ENCODE results near the gene JUN. TPM values are rescaled to one million over a fixed set of nuclear protein-coding genes. Genes with fewer than 3 reads are reported as not detected.
A peak's percentile ranks its signal among the peaks of the same experiment; 100 is the strongest.

JUN gene
- total and polyA plus RNA-seq, 7 donors, result 40.1 to 213 (median 137) TPM

DNA sequence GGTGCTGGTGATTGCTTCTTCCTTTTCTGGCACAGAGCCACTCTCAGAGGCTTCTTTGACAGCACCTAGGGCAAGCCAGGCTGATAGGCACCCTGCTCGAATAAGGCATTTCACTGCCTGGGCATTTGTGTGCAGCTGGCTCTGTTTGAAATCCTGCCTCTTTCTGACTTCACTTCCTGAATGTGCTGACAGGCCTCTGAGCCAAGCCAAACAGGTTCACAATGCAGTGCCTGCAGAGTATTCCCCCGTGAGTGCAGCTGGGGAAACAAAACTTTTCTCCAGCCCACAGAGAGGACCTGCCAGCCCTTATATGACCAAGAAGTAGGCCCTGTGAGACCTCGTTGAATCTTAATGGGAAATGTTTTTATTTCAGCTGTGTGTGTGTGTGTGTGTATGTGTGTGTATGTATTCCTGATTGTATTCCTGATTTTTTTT is 10.4 kb downstream of the JUN start:
- peak overlapping the region; percentile 79 for H3K27ac ChIP-seq
- ATAC-seq, result peak; percentile 71 to 87 (median 79)
- peak; percentile 33 to 71 for DNase-seq
- H3K4me3 ChIP-seq, result no peak overlapping the region
- no peaks in the 10 kb centered on the region for H3K9me3 ChIP-seq
- H3K4me1 ChIP-seq, result peaks cover 20% of the 10 kb centered on the region
- no peaks in the 10 kb centered on the region for H3K36me3 ChIP-seq (ENCODE audit: insufficient read depth in 1 of 2, low read depth in 1 of 2)
- 0 to 5% (median 2%) methylated on average over 3 of the region's 3 CpGs for WGBS, 3 donors
- TF ChIP-seq, protein P1, sequence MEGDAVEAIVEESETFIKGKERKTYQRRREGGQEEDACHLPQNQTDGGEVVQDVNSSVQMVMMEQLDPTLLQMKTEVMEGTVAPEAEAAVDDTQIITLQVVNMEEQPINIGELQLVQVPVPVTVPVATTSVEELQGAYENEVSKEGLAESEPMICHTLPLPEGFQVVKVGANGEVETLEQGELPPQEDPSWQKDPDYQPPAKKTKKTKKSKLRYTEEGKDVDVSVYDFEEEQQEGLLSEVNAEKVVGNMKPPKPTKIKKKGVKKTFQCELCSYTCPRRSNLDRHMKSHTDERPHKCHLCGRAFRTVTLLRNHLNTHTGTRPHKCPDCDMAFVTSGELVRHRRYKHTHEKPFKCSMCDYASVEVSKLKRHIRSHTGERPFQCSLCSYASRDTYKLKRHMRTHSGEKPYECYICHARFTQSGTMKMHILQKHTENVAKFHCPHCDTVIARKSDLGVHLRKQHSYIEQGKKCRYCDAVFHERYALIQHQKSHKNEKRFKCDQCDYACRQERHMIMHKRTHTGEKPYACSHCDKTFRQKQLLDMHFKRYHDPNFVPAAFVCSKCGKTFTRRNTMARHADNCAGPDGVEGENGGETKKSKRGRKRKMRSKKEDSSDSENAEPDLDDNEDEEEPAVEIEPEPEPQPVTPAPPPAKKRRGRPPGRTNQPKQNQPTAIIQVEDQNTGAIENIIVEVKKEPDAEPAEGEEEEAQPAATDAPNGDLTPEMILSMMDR (IDR thresholded peaks at IDR 0.05), result no peak
- no peaks in the 10 kb centered on the region for H3K27me3 ChIP-seq (ENCODE audit: insufficient read depth in 3 of 3, low read length in 2 of 3)
- intact Hi-C loops (cut with DNase I), result no loop called here

DNA sequence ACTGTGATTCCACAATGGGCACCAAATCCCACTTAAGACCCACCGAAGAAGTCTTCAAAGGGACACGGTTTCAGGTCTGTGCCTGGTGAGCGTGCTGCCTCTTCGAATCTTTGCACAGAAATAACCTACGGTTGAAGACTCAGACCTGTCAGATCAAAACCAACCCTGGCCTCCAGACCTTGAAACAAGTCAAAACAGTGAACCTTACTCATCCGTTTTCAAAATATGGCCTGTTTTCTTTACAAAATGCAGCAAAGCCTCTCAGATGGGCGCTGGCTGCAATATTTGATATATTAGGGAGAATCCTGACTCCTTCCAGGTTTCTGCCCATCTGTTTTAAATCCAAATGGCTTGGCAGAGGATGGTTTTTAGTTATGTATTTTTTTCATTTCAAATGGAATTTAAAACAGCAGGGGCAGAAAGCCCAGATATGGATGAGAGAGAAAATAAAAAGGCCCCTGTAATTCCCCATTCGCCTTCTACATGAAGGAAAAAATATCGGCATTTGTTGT is 14.0 kb downstream of the JUN start:
- no peaks in the 10 kb centered on the region for H3K9me3 ChIP-seq
- 77 to 83% (median 79%) methylated on average over 9 of the region's 9 CpGs for WGBS, 3 donors
- ATAC-seq (no peak), DNase-seq (no peak)
- no peak overlapping the region for H3K4me3 ChIP-seq
- H3K36me3 ChIP-seq (ENCODE audit: insufficient read depth in 1 of 2, low read depth in 1 of 2), result no peaks in the 10 kb centered on the region
- TF ChIP-seq, protein P1 (IDR thresholded peaks at IDR 0.05), result no peak
- no peaks in the 10 kb centered on the region for H3K27me3 ChIP-seq (ENCODE audit: insufficient read depth in 3 of 3, low read length in 2 of 3)
- intact Hi-C loops (cut with DNase I), result loop anchor here in 1 of 2 donors (1.0 kb wide), 1 partner anchor 30 kb away; no protein-coding TSS in a partner anchor
- H3K4me1 ChIP-seq, result peaks cover 30% of the 10 kb centered on the region
- no peak overlapping the region for H3K27ac ChIP-seq

DNA sequence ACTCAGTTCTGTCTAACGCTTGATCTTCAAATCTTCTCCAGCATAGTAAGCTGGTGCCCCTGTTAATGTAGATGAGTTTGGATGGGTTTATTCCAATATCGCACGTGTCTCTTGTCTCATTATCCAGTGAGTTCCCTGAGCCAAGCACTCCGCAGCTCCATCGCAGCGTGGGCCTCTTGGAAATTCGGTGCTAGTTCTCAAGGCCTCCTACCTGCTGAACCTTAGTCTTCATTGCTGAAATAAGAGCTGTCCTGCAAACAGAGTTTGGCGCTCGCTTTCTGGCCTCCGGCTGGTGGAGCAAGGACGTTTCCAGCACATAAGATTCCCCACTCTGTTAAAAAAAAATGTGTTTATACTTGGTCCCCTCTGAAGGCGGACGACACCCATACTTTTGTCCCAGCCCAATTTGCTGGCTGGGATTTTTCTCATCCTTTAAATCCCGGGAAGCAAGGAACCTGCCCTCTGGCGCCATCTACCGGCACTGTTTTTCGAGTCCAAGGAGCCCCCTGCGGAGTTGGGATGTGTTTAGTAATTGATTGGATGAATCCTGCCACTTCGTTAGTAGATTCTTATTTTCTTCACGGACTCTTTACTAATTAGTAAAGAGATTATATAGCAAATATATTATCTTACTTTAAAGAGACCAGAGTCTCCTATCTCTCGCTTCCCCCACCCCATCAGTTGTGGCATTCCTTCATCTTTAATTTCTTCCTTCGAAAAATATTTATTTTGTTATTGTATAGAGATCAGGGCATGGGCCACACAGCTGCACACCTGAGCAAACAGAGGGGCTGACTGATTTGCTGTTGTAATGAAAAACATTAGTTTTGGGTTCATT is 14.7 kb downstream of the JUN start:
- Histone ChIP-seq H3K27me3 (ENCODE audit: insufficient read depth in 3 of 3, low read length in 2 of 3) (no peaks in the 10 kb centered on the region), H3K4me3 (no peak overlapping the region), H3K36me3 (ENCODE audit: insufficient read depth in 1 of 2, low read depth in 1 of 2) (no peaks in the 10 kb centered on the region), H3K27ac (no peak overlapping the region), H3K9me3 (no peaks in the 10 kb centered on the region), H3K4me1 (peaks cover 25% of the 10 kb centered on the region)
- ATAC-seq (peak; percentile 43 to 79 (median 58)), DNase-seq (peak; percentile 80 to 86)
- intact Hi-C loops (cut with DNase I), result loop anchor here in 1 of 2 donors (1.0 kb wide), 1 partner anchor 29 kb away; no protein-coding TSS in a partner anchor
- TF ChIP-seq, protein P1 (IDR thresholded peaks at IDR 0.05), result peak; percentile 91
- 39 to 47% (median 40%) methylated on average over 22 of the region's 22 CpGs for WGBS, 3 donors

DNA sequence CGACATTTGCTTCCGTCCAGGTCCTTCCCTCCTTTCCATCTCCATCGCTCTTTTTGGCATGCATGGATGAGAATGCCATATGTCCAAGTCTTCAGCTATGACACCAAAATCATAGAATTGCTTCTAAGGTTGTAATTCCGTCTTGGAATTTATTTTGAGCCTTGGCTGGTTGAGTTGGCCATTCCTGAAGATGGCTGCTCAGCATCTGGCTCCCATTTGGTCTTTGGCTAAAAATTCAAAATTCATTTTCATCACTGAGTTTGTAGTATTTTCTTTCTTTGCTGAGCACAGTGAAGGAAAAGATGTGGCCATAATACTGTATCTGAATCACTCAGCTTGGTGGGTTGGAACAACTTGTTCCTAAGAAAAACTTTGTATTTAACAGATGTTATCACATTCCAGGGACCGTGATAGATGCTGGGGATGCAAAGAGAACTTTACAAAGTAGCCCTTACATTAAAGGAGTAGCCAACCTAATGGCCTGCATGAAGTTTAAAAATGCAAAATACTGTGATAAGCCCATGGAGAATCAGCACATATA is 15.6 kb downstream of the JUN start:
- no peak overlapping the region for H3K4me3 ChIP-seq
- no peaks in the 10 kb centered on the region for H3K27me3 ChIP-seq (ENCODE audit: insufficient read depth in 3 of 3, low read length in 2 of 3)
- DNase-seq (no peak), ATAC-seq (no peak)
- H3K4me1 ChIP-seq, result peaks cover 17% of the 10 kb centered on the region
- 85 to 92% (median 90%) methylated on average over 5 of the region's 5 CpGs for WGBS, 3 donors
- no peaks in the 10 kb centered on the region for H3K9me3 ChIP-seq
- no peak overlapping the region for H3K27ac ChIP-seq
- no peaks in the 10 kb centered on the region for H3K36me3 ChIP-seq (ENCODE audit: insufficient read depth in 1 of 2, low read depth in 1 of 2)
- intact Hi-C loops (cut with DNase I), result no loop called here
- TF ChIP-seq, protein P1 (IDR thresholded peaks at IDR 0.05), result no peak
